HG03103 (cell line): ENCODE data around the gene VAPB.

ENCODE experiments used
- ATAC-seq: cut with Tn5 transposase; IDR thresholded peaks from one replicate; pipeline ENCODE4 v1.9.1; 2021; ENCODE audit warnings: low read depth; ENCODE audit not compliant: unreplicated experiment

VAPB gene

DNA sequence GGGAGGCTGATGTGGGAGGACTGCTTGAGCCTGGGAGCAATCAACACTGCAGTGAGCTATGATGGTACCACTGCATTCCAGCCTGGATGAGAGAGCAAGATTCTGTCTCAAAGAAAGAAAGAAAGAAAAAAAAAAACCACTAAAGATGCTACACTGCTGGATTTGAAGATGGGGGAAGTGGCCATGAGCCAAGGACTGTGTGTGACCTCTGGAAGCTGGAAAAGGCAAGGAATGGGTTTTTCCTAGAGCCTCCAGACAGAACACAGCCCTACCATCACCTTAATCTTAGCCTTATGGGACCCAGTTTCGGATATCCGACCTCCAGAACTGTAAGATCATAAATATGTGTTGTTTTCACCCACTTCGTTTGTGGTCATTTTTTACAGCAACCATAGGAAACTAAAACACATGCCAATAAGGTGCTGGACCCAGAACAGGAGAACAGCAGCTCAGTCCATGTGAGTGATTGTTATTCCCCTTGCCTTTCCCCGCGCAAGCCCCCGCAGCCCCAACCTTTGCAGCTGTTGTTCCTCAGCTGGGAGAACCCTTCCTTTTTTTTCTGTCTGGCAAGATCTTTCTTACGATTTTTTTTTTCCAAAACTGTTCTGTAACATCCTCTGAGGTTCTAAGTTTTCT, 11.1 kb upstream of the VAPB start:
- ATAC-seq: no peak

DNA sequence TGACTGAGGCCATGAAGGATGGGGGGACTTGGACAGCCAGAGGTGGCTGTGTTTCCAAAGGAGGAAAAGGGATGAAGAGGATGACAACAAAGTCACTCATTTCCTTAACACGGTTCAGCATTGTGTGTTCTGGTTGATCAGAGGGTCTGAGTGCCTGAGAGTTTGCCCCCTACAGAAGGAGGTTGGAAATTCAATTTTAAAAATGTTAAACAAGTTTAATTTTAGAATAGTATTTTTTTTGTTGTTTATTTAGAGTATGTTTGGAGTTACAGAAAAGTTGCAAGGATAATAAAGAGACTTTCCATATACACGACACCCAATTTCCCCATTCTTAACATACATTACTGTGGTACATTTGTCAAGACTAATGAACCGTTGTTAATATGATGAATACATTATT, 10.3 kb upstream of the VAPB start:
- ATAC-seq: no peak

DNA sequence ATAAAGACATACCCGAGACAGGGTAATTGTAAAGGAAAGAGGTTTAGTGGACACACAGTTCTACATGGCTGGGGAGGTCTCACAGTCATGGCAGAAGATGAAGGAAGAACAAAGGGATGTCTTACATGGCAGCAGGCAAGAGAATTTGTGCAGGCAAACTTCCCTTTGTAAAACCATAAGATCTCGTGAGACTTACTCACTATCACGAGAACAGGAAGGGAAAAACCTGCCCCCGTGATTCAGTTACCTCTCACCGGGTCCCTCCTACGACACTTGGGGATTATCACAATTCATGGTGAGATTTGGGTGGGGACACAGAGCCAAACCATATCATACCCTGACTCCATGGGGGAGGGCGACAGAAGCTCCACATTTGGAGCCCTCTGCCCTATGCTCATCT, 7.4 kb upstream of the VAPB start:
- no peak for ATAC-seq

DNA sequence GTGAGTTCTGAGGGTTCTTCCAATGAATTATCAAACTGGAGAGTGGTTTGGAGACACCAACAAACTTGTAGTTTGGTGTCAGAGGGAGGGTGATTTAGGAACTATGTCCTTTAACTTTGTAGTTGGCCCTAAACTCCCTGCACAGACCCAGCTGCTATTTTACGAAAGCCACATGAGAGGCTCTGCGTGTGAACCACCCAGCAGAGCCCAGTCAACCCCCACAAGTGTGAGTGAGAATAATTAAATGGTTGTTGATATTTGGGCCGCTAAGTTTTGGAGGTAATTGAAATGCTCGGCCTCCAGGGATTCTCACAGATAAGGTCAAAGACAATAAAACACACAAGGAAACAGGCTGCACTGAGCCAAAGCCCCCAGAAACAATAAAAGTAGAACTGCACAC, 6.9 kb upstream of the VAPB start:
- ATAC-seq: no peak

DNA sequence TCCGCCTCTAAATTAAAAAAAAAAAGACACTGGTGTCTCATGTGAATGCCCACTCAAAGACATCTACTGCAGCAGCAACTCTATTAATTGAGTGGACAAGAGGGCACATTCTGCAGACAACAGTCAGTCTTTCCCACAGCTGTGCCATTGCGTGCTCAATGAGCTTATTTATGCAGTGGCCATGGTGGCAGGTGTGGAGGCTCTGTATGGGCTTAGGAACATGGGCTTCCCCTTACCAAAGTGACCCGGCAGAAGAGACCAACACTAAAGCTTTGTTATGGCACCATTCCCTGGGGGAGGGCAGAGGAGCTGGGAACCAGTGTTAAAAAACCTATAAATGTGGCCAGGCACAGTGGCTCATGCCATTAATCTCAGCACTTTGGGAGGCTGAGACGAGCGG, 4.2 kb upstream of the VAPB start:
- ATAC-seq: no peak

DNA sequence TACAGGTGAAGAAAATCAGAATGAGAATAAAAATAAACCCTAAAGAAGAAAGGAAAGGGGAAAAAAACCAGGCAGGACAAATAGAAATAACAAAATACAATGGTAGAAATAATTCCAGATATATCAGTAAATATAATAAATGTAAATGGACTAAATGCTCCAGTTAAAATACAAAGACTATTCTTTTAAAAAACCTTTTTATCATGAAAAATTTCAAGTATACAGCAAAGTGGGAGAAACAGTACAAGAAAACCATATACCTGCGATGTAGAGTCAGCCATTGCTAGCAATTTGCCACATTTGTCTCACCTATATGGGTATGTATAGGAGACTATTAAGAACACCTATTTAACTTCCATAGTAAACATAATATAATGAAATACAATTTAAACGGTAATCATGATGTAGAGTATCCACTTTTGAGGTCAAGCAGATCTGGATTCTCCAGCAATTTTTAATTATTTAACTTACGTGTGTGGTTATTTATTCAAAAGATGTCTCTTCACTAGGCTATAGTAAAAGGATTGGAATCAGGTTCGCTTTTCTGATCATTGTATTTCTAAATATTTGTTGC, 914 bp upstream of the VAPB start:
- ATAC-seq: no peak

DNA sequence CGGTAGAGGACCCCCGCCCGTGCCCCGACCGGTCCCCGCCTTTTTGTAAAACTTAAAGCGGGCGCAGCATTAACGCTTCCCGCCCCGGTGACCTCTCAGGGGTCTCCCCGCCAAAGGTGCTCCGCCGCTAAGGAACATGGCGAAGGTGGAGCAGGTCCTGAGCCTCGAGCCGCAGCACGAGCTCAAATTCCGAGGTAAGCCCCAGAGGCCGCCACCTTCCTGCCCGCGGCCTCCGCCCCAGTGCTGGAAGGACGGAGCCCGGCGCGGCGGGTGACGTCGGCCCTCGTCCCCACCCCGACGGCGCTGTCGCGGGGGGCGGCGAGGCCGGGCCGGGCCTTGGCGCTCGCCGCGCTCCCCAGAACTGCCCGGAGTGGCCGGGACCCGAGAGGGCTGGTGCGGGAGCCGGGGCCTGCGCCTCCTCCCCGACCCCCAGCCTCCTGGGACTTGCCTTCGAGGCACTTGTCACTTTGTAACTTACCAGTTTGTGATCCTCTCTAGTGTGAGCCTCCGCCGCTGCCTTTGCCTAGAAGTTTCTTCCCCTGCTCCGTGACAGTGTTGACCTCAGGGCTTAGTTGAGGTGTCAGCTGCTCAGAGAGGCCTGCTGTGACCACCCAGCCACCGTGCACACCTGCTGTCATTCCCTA, 417 bp downstream of the VAPB start:
- ATAC-seq: peak; percentile 10

DNA sequence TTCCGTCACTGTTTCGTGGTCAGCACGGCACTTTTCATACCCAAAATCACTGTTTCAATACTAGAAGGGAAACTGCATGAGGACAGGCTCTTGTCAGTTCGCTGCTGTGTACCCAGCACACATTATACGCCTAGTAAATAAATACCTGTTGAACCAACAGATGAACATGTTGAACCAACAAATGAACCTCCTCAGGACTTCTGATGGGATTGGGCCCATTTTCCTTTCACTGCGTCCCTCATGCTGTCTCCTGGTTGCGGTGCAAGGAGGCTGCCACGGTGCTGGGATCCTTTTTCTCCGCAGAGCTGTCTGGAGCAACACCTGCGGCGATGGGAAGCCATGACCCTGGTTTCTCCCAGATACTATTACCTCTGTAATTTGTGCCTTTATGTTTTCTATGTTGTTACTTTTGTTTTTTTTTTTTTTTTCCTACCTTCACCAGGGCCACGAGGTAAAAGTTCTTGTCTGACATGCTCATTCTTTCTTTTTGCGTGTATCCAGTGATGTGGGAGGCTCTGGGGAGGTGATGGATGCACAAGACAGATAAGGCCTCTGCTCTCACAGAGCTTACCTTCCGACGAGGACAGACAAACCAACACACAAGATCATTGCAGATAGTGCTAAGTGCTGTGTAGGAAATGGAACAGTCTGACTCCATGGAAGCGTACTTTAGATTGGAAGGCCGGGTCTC, 1.1 kb downstream of the VAPB start:
- no peak for ATAC-seq

DNA sequence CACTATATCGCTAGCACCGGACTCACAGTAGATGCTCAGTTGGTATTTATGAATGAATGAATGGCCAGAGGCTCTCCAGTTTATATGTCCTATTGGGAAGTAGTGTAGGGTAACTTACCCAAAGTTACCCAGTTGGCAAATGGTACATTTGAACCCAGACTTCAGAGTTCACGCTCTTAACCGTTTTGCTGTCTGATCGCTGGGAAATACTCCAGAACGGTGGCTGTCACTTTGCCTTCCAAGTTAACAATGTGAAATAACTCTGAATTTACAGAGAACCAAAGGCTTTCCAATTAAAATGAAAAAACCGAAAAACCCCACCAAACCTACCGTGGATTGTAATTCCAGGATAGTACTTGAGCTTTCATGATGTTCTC, 1.6 kb downstream of the VAPB start:
- no peak for ATAC-seq

DNA sequence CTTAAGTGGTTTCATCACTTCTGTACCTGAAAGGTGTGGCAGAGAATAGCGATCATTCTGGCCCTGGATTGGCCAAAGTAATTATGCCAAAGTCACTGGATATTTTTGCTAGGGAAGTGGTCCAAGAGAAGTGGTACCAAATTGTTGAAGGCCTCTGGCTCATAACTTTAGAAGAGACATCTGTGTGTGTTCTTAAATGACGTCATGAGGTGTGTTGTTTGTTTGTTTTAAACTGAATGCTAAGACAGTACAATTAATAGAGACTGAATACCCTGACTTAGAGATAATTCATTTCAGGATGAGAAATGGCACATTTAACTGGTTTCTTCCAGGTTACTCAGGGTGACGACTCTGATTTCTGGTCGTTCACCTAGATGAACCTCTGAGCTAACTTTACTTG, 3.3 kb downstream of the VAPB start:
- no peak for ATAC-seq

DNA sequence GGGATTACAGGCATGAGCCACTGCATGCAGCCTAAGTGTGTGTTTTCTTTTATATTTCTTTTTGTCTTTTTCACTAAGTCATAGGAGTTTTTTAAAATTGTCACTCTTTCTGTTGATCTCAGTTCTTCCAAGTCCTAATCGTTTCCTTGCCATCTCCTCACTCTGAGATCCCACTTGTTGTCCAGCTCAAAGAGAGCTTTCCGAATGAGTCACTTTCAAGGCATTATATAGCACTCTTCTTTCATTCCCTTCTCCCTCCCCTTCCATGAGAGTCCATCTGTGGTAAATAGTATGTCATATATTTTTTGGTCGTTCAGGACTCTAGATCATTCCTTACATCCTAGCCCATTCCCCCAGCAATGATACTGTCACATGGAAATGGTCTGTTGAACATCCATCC, 4.3 kb downstream of the VAPB start:
- ATAC-seq: no peak

DNA sequence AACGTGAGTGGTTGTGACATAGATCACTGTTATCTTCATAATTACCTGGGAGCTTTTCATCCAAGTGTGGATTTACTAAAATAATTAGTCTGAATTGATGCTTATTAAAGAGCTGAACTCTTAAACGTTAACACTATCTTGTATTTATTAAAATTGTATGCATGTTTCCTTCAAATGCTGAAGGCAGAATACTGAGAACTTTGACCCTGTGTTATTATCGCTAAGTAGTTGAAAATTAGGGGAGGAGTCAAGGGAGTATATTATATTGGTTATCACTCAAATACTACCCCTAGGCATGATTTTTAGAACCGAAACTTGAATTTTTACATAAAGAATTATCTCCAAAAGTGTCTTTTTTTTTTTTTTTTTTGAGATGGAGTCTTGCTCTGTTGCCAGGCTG, 5.8 kb downstream of the VAPB start:
- ATAC-seq: no peak

DNA sequence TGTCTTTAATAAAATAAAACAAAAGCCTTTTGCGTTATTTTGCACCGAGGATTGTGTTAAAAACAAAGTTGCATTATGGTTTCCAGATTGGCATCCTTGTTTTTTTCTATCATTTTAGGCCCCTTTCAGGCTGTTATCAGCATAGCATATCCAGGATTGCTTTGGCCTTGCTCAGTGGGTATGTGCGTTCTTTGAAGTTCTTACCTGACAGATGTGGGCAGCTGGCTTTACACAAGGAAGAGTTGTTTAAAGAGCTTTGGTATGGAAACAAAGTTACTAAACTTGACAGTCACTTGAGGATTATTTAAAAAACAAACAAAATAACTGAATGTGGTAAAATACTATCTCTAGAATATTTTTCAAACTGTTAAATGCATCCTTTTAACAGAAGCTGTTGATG, 6.6 kb downstream of the VAPB start:
- ATAC-seq: no peak

DNA sequence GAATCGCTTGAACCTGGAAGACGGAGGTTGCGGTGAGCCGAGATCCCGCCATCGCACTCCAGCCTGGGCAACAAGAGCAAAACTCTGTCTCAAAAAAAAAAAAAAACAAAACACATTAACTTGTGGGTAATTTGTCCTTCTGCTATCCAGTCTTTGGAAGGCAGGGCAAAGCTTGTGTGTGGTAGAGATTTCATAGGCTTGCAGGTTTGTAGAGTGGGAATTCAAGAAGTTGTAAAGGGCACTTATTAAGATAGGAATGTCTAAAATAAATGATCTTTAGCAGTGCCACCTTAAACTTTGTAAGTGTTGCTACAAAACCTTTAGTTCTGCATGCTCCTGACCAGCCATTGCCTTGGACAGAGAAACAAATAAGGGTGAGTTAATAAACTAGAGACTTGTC, 8.4 kb downstream of the VAPB start:
- ATAC-seq: no peak

DNA sequence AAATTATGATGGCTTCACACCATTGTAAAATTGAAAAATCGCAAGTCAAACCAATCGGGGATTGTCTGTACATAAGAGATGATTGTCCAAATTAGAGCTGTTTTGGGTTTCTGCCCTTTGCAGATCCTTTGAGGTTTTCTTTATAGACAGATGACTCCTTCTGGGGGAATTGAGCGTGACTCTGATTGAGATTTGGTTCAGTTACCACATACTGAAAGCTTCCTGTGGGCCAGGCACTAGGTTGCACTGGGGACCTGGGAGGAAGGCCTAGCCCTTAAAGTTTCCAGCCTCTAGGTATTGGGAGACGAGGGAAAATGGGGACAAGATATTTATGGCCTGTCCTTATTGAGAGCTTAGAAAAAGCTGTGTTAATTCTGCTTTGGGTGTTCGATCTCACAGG, 9.2 kb downstream of the VAPB start:
- ATAC-seq: no peak

DNA sequence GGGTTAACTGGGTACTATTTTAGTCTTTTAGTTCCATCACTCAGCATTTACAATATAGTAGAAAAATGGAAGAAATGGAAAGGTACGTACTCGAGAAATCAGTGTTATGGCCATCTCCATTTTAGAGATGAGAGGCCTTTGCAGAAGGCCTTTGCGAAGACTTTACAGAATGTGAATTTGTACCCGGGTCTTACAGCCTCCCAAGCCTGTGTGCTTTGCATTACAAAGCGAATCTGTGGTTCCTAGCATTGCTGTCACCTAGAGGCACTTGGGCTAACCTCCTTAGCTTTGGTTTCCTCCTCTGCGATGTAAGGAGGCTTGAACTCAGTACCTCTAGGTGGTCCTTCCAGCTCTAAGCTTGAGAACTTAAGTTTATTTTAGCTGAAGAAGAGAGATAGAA, 10.9 kb downstream of the VAPB start:
- no peak for ATAC-seq

DNA sequence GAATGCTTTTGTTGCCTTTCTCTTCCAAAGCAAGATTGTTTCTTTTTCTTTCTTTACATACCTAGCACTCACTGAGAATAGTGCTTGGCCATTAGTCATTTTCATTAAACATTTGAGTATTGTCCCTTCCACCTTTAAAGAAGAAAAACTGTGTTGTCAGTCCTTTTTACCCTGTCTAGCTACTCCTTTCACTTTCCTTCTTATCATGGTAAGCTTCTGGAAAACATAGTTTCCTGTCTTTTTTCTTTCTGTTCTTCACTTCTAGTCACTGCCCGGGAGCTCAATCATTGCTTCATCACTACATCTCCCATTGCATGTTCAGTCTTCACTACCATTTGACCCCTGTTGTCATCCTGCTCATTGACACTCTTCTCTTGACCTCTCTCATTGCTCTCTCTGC, 12.1 kb downstream of the VAPB start:
- no peak for ATAC-seq

DNA sequence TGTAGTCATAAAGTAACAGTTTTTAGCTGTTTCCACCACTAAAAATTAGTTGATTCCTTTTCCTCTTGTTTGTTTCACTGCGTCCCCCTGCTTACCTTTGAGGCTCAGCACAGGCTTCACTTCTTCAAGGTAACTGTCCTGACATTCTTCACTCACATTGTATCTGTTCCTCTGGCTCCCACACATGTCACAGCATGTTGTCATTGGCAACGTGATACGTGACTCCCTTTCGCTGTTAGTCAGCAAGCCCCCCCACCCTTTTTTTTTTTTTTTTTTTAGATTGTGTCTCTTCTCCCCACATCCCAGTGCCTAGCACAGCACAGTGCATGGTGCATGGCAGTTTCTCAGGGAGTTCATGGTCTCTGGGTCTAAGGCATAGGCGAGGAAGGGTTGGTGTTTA, 13.3 kb downstream of the VAPB start:
- no peak for ATAC-seq

DNA sequence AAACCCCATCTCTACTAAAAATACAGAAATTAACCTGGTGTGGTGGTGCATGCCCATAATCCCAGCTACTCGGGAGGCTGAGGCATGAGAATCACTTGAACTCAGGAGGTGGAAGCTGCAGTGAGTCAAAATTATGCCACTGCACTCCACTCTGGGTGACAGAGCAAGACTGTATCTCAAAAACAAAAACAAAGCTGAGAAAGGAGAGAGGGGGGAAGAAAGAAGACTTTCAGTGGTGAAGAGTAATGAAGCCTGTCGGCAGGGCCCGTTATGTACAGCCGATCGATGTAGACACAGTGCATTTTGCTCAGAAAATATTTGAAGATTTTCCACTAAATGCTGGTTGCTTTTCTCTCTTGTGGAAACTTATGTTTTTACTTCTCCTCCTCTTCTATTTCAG, 13.8 kb downstream of the VAPB start:
- ATAC-seq: no peak

DNA sequence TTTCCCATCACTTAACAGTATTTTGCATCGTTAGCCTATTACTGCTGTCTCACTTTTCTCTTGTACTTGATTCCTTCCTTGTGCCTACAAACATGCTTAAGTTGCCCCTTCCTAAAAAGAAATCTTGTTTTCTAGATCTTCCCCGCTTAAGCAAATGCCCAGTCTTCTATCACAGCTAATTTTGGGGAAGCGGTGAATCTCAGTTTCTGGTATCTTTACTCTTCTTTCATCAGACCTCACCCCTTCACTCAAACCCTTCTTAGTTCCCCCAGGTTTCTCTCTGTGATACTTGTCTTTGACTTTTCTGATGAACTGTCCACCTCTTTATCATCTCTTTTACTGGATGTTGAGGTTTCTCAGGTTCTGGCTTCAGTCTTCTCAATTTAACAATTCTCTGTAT, 14.2 kb downstream of the VAPB start:
- no peak for ATAC-seq

DNA sequence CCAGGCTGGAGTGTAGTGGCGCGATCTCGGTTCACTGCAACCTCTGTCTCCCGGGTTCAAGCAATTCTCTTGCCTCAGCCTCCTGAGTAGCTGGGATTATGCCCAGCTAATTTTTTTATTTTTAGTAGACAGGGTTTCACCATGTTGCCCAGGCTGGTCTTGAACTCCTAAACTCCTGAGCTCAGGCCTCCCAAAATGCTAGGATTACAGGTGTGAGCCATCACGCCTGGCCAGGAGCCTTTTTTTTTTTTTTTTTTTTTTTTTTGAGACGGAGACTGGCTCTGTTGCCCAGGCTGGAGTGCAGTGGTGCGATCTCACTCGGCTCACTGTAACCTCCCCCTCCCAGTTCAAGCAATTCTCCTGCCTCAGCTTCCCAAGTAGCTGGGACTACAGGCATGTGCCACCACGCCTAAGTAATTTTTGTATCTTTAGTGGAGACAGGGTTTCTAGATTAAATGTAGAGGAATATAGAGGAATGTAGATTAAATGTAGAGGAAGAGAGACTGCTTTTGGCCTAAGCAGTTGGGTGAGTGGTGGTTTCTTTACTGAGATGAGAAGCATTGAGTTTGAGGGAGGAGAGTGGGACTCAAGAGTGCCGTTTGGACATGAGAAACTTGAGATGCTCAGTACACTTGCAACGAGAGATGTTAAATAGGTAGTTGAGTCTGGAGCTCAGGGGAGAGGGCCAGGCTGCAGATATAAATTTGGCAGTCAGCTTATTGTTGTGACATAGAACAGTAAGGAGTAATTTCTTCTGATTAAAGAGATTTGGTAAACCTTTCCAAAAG, 16.7 kb downstream of the VAPB start:
- no peak for ATAC-seq
